Gastrocnemius medialis (tissue), 4 donors: ENCODE measurements around the gene TMEM42.

Experiments
- CTCF ChIP-seq, 5 experiments: fragments of 450-650 bp in 3 of 5; fragments of 200-600 bp in 2 of 5; sonication (generic) in 2 of 5; IDR thresholded peaks in 4 of 5; conservative IDR thresholded peaks in 1 of 5; 1 replicate in 4 of 5; 2 replicates in 1 of 5; pipeline ENCODE4 v1.5.1; 2016 to 2019; ENCODE audit warnings: antibody characterized with exemption in 5 of 5, mild to moderate bottlenecking in 3 of 5, moderate library complexity in 3 of 5
- POLR2A ChIP-seq, 2 donors: fragments of 450-650 bp; IDR thresholded peaks; one replicate each; pipeline ENCODE4 v1.6.1; 2017; ENCODE audit warnings: antibody characterized with exemption in 2 of 2, mild to moderate bottlenecking in 2 of 2, moderate library complexity in 2 of 2

DNA sequence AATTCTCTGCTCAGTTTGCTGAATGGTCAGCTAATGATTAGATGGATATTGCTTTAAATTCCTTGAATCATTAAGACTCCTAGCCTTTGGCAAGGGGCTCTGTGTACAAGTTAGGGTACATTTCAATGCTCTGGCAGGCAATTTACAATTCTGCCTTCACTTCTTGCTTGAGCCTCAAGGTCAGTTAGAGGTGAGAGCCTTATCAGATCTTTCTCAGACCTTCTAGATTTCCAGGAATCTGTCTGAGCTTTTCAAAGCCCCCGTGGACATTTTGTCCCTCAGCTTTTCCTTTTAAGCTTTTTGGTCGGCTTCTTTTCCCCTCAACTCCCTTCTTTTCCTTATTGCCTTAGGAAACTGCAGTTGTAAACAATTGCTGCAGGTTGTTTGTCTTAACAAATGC is 47.4 kb downstream of the TMEM42 start:
- TF ChIP-seq POLR2A (IDR thresholded peaks at IDR 0.05) = no peak
- TF ChIP-seq CTCF (IDR thresholded peaks at IDR 0.05 in 4 of 5, conservative IDR thresholded peaks at IDR 0.05 in 1 of 5) = no peak
